ENCODE results near the gene CBX4. TPM values are rescaled to one million over a fixed set of nuclear protein-coding genes. Genes with fewer than 3 reads are reported as not detected.

The CBX4 gene
- total RNA-seq, 1 donor from 2014 or later = 39.6 TPM

GRCh38 chr17:79806863-79807720, 32.1 kb downstream of the CBX4 start:
- Mint-ChIP-seq H3K9me3 (no peaks in the 10 kb centered on the region), H3K27ac (peak overlapping the region; percentile 48), H3K36me3 (peaks cover 4% of the 10 kb centered on the region), H3K4me3 (no peak overlapping the region), H3K4me1 (ENCODE audit: unreplicated experiment) (peaks cover 20% of the 10 kb centered on the region), H3K27me3 (peaks cover 79% of the 10 kb centered on the region)
- no peak for TF ChIP-seq CTCF (conservative IDR thresholded peaks at IDR 0.05)
- no peak for DNase-seq (ENCODE audit: extremely low spot score, unreplicated experiment)

GRCh38 chr17:79806446-79806760, 32.8 kb downstream of the CBX4 start:
- DNase-seq (ENCODE audit: extremely low spot score, unreplicated experiment) = no peak
- H3K9me3 Mint-ChIP-seq = no peaks in the 10 kb centered on the region
- no peak overlapping the region for H3K4me3 Mint-ChIP-seq
- no peak overlapping the region for H3K27ac Mint-ChIP-seq
- H3K36me3 Mint-ChIP-seq = peaks cover 4% of the 10 kb centered on the region
- peaks cover 80% of the 10 kb centered on the region for H3K27me3 Mint-ChIP-seq
- H3K4me1 Mint-ChIP-seq (ENCODE audit: unreplicated experiment) = peaks cover 17% of the 10 kb centered on the region
- no peak for TF ChIP-seq CTCF (conservative IDR thresholded peaks at IDR 0.05)

- peak overlapping the region; percentile 68 for H3K27ac Mint-ChIP-seq
- DNase-seq (ENCODE audit: extremely low spot score, unreplicated experiment) = no peak
Measured at GRCh38 chr17:79804856-79805696, 34.2 kb downstream of the CBX4 start.

GRCh38 chr17:79803997-79804855, 35.0 kb downstream of the CBX4 start:
- H3K27ac Mint-ChIP-seq = peak overlapping the region; percentile 68
- H3K27me3 Mint-ChIP-seq = peaks cover 93% of the 10 kb centered on the region
- DNase-seq (ENCODE audit: extremely low spot score, unreplicated experiment) = no peak
- H3K4me1 Mint-ChIP-seq (ENCODE audit: unreplicated experiment) = peaks cover 30% of the 10 kb centered on the region
- peaks cover 8% of the 10 kb centered on the region for H3K36me3 Mint-ChIP-seq
- no peaks in the 10 kb centered on the region for H3K9me3 Mint-ChIP-seq
- TF ChIP-seq CTCF (conservative IDR thresholded peaks at IDR 0.05) = no peak
- peak overlapping the region; percentile 81 for H3K4me3 Mint-ChIP-seq

More at GRCh38 chr17:79804856-79805696, 34.2 kb downstream of the CBX4 start:
- H3K4me3 Mint-ChIP-seq = peak overlapping the region; percentile 81
- TF ChIP-seq CTCF (conservative IDR thresholded peaks at IDR 0.05) = no peak
- H3K36me3 Mint-ChIP-seq = peaks cover 8% of the 10 kb centered on the region
- H3K27me3 Mint-ChIP-seq = peaks cover 86% of the 10 kb centered on the region
- no peaks in the 10 kb centered on the region for H3K9me3 Mint-ChIP-seq
- H3K4me1 Mint-ChIP-seq (ENCODE audit: unreplicated experiment) = peaks cover 22% of the 10 kb centered on the region

GRCh38 chr17:79803421-79803996, 35.7 kb downstream of the CBX4 start:
- Mint-ChIP-seq H3K4me1 (ENCODE audit: unreplicated experiment) (peaks cover 30% of the 10 kb centered on the region), H3K27me3 (peaks cover 93% of the 10 kb centered on the region), H3K4me3 (peak overlapping the region; percentile 69), H3K27ac (no peak overlapping the region), H3K9me3 (no peaks in the 10 kb centered on the region), H3K36me3 (peaks cover 8% of the 10 kb centered on the region)
- no peak for DNase-seq (ENCODE audit: extremely low spot score, unreplicated experiment)
- no peak for TF ChIP-seq CTCF (conservative IDR thresholded peaks at IDR 0.05)

All from type B pancreatic cell (in vitro differentiated cells).